Measurements from ENCODE around the gene RABL3.

The RABL3 gene

GRCh38 chr3:120659834-120660233 lies 82.5 kb downstream of the RABL3 start:
- H3K27me3 ChIP-seq (ENCODE audit: insufficient read depth, low read length, poor library complexity, severe bottlenecking): no peaks in the 10 kb centered on the region
- no peak overlapping the region for H2AFZ ChIP-seq (ENCODE audit: low read length)
- no peak overlapping the region for H3K9ac ChIP-seq (ENCODE audit: low read depth, low read length, poor library complexity, severe bottlenecking)
- no peaks in the 10 kb centered on the region for H3F3A ChIP-seq (ENCODE audit: low read depth)
- no peak for TF ChIP-seq EZH2phosphoT487 (IDR thresholded peaks at IDR 0.05; ENCODE audit: borderline replicate concordance)
- no peak for TF ChIP-seq CTCF (conservative IDR thresholded peaks at IDR 0.05; ENCODE audit: low read length)
- no peaks in the 10 kb centered on the region for H3K9me3 ChIP-seq (ENCODE audit: insufficient read depth, low read depth, low read length)
- H3K9me2 ChIP-seq (replicated peaks; ENCODE audit: low read depth, low read length): no peaks in the 10 kb centered on the region
- H3K4me1 ChIP-seq (ENCODE audit: insufficient read depth, low read length, poor library complexity, severe bottlenecking): no peaks in the 10 kb centered on the region
- no peaks in the 10 kb centered on the region for H3K79me2 ChIP-seq (ENCODE audit: insufficient read depth, low read length)
- H3K4me3 ChIP-seq (ENCODE audit: low read length, poor library complexity, severe bottlenecking): no peak overlapping the region
- no peaks in the 10 kb centered on the region for H4K20me1 ChIP-seq (ENCODE audit: insufficient read depth, low read length, poor library complexity, severe bottlenecking)
- H3K36me3 ChIP-seq (ENCODE audit: insufficient read depth, low read length): no peaks in the 10 kb centered on the region
- no peak overlapping the region for H3K4me2 ChIP-seq (ENCODE audit: low read depth, low read length, poor library complexity, severe bottlenecking)

- Histone ChIP-seq H3K4me1 (ENCODE audit: insufficient read depth, low read length, poor library complexity, severe bottlenecking) (no peaks in the 10 kb centered on the region), H3K27me3 (ENCODE audit: insufficient read depth, low read length, poor library complexity, severe bottlenecking) (no peaks in the 10 kb centered on the region), H3K79me2 (ENCODE audit: insufficient read depth, low read length) (no peaks in the 10 kb centered on the region), H3K4me2 (ENCODE audit: low read depth, low read length, poor library complexity, severe bottlenecking) (no peak overlapping the region), H3K4me3 (ENCODE audit: low read length, poor library complexity, severe bottlenecking) (no peak overlapping the region), H2AFZ (ENCODE audit: low read length) (no peak overlapping the region), H4K20me1 (ENCODE audit: insufficient read depth, low read length, poor library complexity, severe bottlenecking) (no peaks in the 10 kb centered on the region), H3K36me3 (ENCODE audit: insufficient read depth, low read length) (no peaks in the 10 kb centered on the region), H3F3A (ENCODE audit: low read depth) (no peaks in the 10 kb centered on the region), H3K9me2 (replicated peaks; ENCODE audit: low read depth, low read length) (no peaks in the 10 kb centered on the region), H3K9me3 (ENCODE audit: insufficient read depth, low read depth, low read length) (no peaks in the 10 kb centered on the region), H3K9ac (ENCODE audit: low read depth, low read length, poor library complexity, severe bottlenecking) (no peak overlapping the region)
- TF ChIP-seq EZH2phosphoT487 (IDR thresholded peaks at IDR 0.05; ENCODE audit: borderline replicate concordance): no peak
- no peak for TF ChIP-seq CTCF (conservative IDR thresholded peaks at IDR 0.05; ENCODE audit: low read length)
These were observed 83.0 kb downstream of the RABL3 start for GRCh38 chr3:120659285-120659684.

GRCh38 chr3:120652896-120653545 lies 89.3 kb downstream of the RABL3 start:
- H3K9me2 ChIP-seq (replicated peaks; ENCODE audit: low read depth, low read length): no peaks in the 10 kb centered on the region
- no peaks in the 10 kb centered on the region for H4K20me1 ChIP-seq (ENCODE audit: insufficient read depth, low read length, poor library complexity, severe bottlenecking)
- no peaks in the 10 kb centered on the region for H3K9me3 ChIP-seq (ENCODE audit: insufficient read depth, low read depth, low read length)
- no peak overlapping the region for H2AFZ ChIP-seq (ENCODE audit: low read length)
- H3K4me2 ChIP-seq (ENCODE audit: low read depth, low read length, poor library complexity, severe bottlenecking): no peak overlapping the region
- H3K4me3 ChIP-seq (ENCODE audit: low read length, poor library complexity, severe bottlenecking): no peak overlapping the region
- no peak overlapping the region for H3K9ac ChIP-seq (ENCODE audit: low read depth, low read length, poor library complexity, severe bottlenecking)
- H3K4me1 ChIP-seq (ENCODE audit: insufficient read depth, low read length, poor library complexity, severe bottlenecking): no peaks in the 10 kb centered on the region
- no peaks in the 10 kb centered on the region for H3K27me3 ChIP-seq (ENCODE audit: insufficient read depth, low read length, poor library complexity, severe bottlenecking)
- H3K79me2 ChIP-seq (ENCODE audit: insufficient read depth, low read length): no peaks in the 10 kb centered on the region
- TF ChIP-seq EZH2phosphoT487 (IDR thresholded peaks at IDR 0.05; ENCODE audit: borderline replicate concordance): no peak
- TF ChIP-seq CTCF (conservative IDR thresholded peaks at IDR 0.05; ENCODE audit: low read length): no peak
- no peaks in the 10 kb centered on the region for H3K36me3 ChIP-seq (ENCODE audit: insufficient read depth, low read length)
- H3F3A ChIP-seq (ENCODE audit: low read depth): no peaks in the 10 kb centered on the region
